Smooth muscle cell (in vitro differentiated cells): ENCODE measurements around the gene PLCH2. TPM values are rescaled to one million over a fixed set of nuclear protein-coding genes. Genes with fewer than 3 reads are reported as not detected.

Experiments used
- DNase-seq: peaks from one replicate; lab custom pipeline; 2025; ENCODE audit not compliant: unreplicated experiment; lab: John Stamatoyannopoulos, UW
- H2AFZ ChIP-seq: fragments of 200-600 bp; sonication (generic); 2 replicates; pipeline ENCODE4 v1.6.0; 2016; ENCODE audit warnings: antibody characterized with exemption, low read depth, mild to moderate bottlenecking
- H3F3A ChIP-seq: fragments of 200-600 bp; sonication (generic); 2 replicates; pipeline ENCODE4 v1.6.0; 2017; ENCODE audit warnings: antibody characterized with exemption, low read depth
- H3K27ac ChIP-seq: fragments of 200-600 bp; sonication (generic); 2 replicates; pipeline ENCODE4 v1.5.1; 2016; ENCODE audit warnings: low read depth, mild to moderate bottlenecking
- H3K27me3 ChIP-seq: fragments of 200-600 bp; sonication (generic); 2 replicates; pipeline ENCODE4 v1.6.1; 2016; ENCODE audit warnings: low read depth, mild to moderate bottlenecking
- H3K36me3 ChIP-seq: fragments of 200-600 bp; sonication (generic); 2 replicates; pipeline ENCODE4 v1.5.1; 2016; ENCODE audit warnings: low read depth
- H3K4me1 ChIP-seq: fragments of 200-600 bp; sonication (generic); 2 replicates; pipeline ENCODE4 v1.5.1; 2016; ENCODE audit warnings: low read depth
- H3K4me2 ChIP-seq: fragments of 200-600 bp; sonication (generic); 2 replicates; pipeline ENCODE4 v1.6.0; 2016; ENCODE audit warnings: mild to moderate bottlenecking
- H3K4me3 ChIP-seq: fragments of 200-600 bp; sonication (generic); 2 replicates; pipeline ENCODE4 v1.5.1; 2016; ENCODE audit warnings: mild to moderate bottlenecking
- H3K79me2 ChIP-seq: fragments of 200-600 bp; sonication (generic); 2 replicates; pipeline ENCODE4 v1.6.0; 2016; ENCODE audit warnings: low read depth, mild to moderate bottlenecking
- H3K9ac ChIP-seq: fragments of 200-600 bp; sonication (generic); 2 replicates; pipeline ENCODE4 v1.6.0; 2016; ENCODE audit warnings: low read depth
- H3K9me3 ChIP-seq: fragments of 200-600 bp; sonication (generic); replicated peaks from 2 replicates; pipeline ENCODE4 v1.5.1; 2016; ENCODE audit warnings: low read depth
- H4K20me1 ChIP-seq: fragments of 200-600 bp; sonication (generic); 2 replicates; pipeline ENCODE4 v1.6.0; 2016; ENCODE audit warnings: low read depth
- CTCF ChIP-seq: fragments of 200-600 bp; sonication (generic); IDR thresholded peaks from 2 replicates; pipeline ENCODE4 v1.5.1; 2017; ENCODE audit warnings: borderline replicate concordance, mild to moderate bottlenecking, antibody characterized with exemption; ENCODE audit not compliant: insufficient read depth, poor library complexity, severe bottlenecking
- WGBS: methylation state at CpG from one replicate; pipeline ENCODE4 v1.1.7; 2016; ENCODE audit warnings: low lambda C conversion rate; 5-methylcytosine and 5-hydroxymethylcytosine counted together
- polyA plus RNA-seq: library from polyadenylated mRNA; unstranded; fragments of >200 nt; fragmentation: Nextera tagmentation; extraction: Ambion mirVana; gene quantifications from 2 replicates; pipeline ENCODE4 v1.2.1, GENCODE V29; 2016
- total RNA-seq: library from RNA; depleted of rRNA; stranded (reverse); fragments of >200 nt; gene quantifications from 2 replicates; pipeline ENCODE4 v1.2.3, GENCODE V29; 2014

The PLCH2 gene
- total RNA-seq (0.09 and 0.81 TPM in 2 replicates), polyA plus RNA-seq (0.04 and 0.13 TPM in 2 replicates)

- 91% methylated on average over 33 of the region's 34 CpGs for WGBS
- Histone ChIP-seq H3K79me2 (no peaks in the 10 kb centered on the region), H3K4me1 (peaks cover 19% of the 10 kb centered on the region), H3K27ac (no peak within 1 kb of the TSS), H3K9me3 (no peaks in the 10 kb centered on the region), H3K36me3 (no peaks in the 10 kb centered on the region), H3K4me3 (no peak within 1 kb of the TSS), H4K20me1 (no peaks in the 10 kb centered on the region), H2AFZ (no peak within 1 kb of the TSS), H3F3A (no peaks in the 10 kb centered on the region), H3K4me2 (no peak within 1 kb of the TSS), H3K9ac (no peak within 1 kb of the TSS), H3K27me3 (no peaks in the 10 kb centered on the region)
- TF ChIP-seq CTCF = no peak
- no peak for DNase-seq
These were observed at the start of gene PLCH2 for GRCh38 chr1:2476061-2476999. Gene PLCH2, plus strand, starts transcription at chr1:2476289. Its CDS starts 300 bp downstream, at chr1:2476589.

- H3K36me3 ChIP-seq = no peaks in the 10 kb centered on the region
- no peaks in the 10 kb centered on the region for H3K9me3 ChIP-seq
- no peaks in the 10 kb centered on the region for H4K20me1 ChIP-seq
- H3K27me3 ChIP-seq = no peaks in the 10 kb centered on the region
- no peak overlapping the region for H3K9ac ChIP-seq
- H3K4me2 ChIP-seq = no peak overlapping the region
- no peak overlapping the region for H2AFZ ChIP-seq
- 85% methylated on average over 18 of the region's 18 CpGs for WGBS
- DNase-seq = no peak
- no peaks in the 10 kb centered on the region for H3F3A ChIP-seq
- no peak overlapping the region for H3K27ac ChIP-seq
- H3K79me2 ChIP-seq = no peaks in the 10 kb centered on the region
- no peaks in the 10 kb centered on the region for H3K4me1 ChIP-seq
- TF ChIP-seq CTCF = no peak
- no peak overlapping the region for H3K4me3 ChIP-seq
These were observed 49.5 kb upstream of the PLCH2 start for GRCh38 chr1:2426540-2426939.

- WGBS = 82% methylated on average over 13 of the region's 18 CpGs
- Histone ChIP-seq H3K4me3 (no peak overlapping the region), H3K4me1 (no peaks in the 10 kb centered on the region), H3K27ac (no peak overlapping the region), H3K9ac (no peak overlapping the region), H3K4me2 (no peak overlapping the region), H2AFZ (no peak overlapping the region), H3K79me2 (no peaks in the 10 kb centered on the region), H4K20me1 (no peaks in the 10 kb centered on the region), H3K9me3 (no peaks in the 10 kb centered on the region), H3K36me3 (no peaks in the 10 kb centered on the region), H3F3A (no peaks in the 10 kb centered on the region), H3K27me3 (no peaks in the 10 kb centered on the region)
- DNase-seq = no peak
- TF ChIP-seq CTCF = no peak
These were observed 49.0 kb upstream of the PLCH2 start for GRCh38 chr1:2427051-2427450.
